MM.1S (cell line): ENCODE results near the gene CLCA1.

Experiments used
- EZH2phosphoT487 ChIP-seq: fragments of 300-600 bp; sonication (generic); IDR thresholded peaks from 2 replicates; pipeline ENCODE4 v1.6.1; 2018; ENCODE audit warnings: antibody characterized with exemption, low read length
- TF ChIP-seq, protein P1 (sequence below): fragments of 300-600 bp; sonication (generic); IDR thresholded peaks from 2 replicates; pipeline ENCODE4 v1.5.1; 2016; ENCODE audit warnings: antibody characterized with exemption, low read length, mixed read lengths

DNA sequence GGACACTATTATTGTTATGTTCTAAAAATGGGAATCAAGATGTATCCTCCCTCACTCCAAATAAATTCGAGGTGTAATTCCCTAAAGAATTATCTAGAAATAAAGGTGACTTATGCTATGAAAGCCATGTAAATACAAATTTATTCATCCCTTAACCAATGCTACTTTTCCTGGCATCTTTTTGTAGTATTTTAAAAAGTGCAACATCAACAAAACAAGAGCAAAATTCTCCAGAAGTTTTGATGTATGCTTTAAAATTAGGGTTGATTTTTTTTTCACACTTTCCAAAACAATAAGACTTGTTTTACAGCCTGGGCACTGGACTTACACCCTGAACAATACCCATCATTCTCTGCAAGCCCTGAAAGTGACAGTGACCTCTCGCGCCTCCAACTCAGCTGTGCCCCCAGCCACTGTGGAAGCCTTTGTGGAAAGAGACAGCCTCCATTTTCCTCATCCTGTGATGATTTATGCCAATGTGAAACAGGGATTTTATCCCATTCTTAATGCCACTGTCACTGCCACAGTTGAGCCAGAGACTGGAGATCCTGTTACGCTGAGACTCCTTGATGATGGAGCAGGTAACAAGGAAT is 21.4 kb upstream of the CLCA1 start:
- TF ChIP-seq, protein P1, sequence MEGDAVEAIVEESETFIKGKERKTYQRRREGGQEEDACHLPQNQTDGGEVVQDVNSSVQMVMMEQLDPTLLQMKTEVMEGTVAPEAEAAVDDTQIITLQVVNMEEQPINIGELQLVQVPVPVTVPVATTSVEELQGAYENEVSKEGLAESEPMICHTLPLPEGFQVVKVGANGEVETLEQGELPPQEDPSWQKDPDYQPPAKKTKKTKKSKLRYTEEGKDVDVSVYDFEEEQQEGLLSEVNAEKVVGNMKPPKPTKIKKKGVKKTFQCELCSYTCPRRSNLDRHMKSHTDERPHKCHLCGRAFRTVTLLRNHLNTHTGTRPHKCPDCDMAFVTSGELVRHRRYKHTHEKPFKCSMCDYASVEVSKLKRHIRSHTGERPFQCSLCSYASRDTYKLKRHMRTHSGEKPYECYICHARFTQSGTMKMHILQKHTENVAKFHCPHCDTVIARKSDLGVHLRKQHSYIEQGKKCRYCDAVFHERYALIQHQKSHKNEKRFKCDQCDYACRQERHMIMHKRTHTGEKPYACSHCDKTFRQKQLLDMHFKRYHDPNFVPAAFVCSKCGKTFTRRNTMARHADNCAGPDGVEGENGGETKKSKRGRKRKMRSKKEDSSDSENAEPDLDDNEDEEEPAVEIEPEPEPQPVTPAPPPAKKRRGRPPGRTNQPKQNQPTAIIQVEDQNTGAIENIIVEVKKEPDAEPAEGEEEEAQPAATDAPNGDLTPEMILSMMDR, result no peak
- TF ChIP-seq EZH2phosphoT487, result no peak
